ENCODE results near the gene GLIS2.

Gene GLIS2

GRCh38 chr16:4370151-4370550 is 54.3 kb downstream of the GLIS2 start:
- TF ChIP-seq GATA3 (IDR thresholded peaks at IDR 0.05; ENCODE audit: low read depth, low read length) (no peak), GATA2 (IDR thresholded peaks at IDR 0.05; ENCODE audit: low read depth, low read length) (no peak)

- no peak for TF ChIP-seq GATA3 (IDR thresholded peaks at IDR 0.05; ENCODE audit: low read depth, low read length)
- TF ChIP-seq GATA2 (IDR thresholded peaks at IDR 0.05; ENCODE audit: low read depth, low read length): no peak
Measured at GRCh38 chr16:4370570-4371356, 54.9 kb downstream of the GLIS2 start.

- TF ChIP-seq GATA2 (IDR thresholded peaks at IDR 0.05; ENCODE audit: low read depth, low read length) (no peak), GATA3 (IDR thresholded peaks at IDR 0.05; ENCODE audit: low read depth, low read length) (no peak)
Measured at GRCh38 chr16:4371357-4372000, 55.6 kb downstream of the GLIS2 start, which contains the start of gene VASN. Gene VASN, plus strand, starts transcription at chr16:4371848. Its CDS starts 9,030 bp downstream, at chr16:4380878.

- TF ChIP-seq GATA3 (IDR thresholded peaks at IDR 0.05; ENCODE audit: low read depth, low read length) (no peak), GATA2 (IDR thresholded peaks at IDR 0.05; ENCODE audit: low read depth, low read length) (no peak)
Measured at GRCh38 chr16:4372001-4372577, 56.2 kb downstream of the GLIS2 start.

GRCh38 chr16:4372578-4373355 is 56.9 kb downstream of the GLIS2 start:
- TF ChIP-seq GATA2 (IDR thresholded peaks at IDR 0.05; ENCODE audit: low read depth, low read length) (peak; percentile 57), GATA3 (IDR thresholded peaks at IDR 0.05; ENCODE audit: low read depth, low read length) (no peak)

GRCh38 chr16:4373356-4373908 is 57.6 kb downstream of the GLIS2 start:
- TF ChIP-seq GATA2 (IDR thresholded peaks at IDR 0.05; ENCODE audit: low read depth, low read length) (peak; percentile 47; the same call in 1 of the 2 replicates), GATA3 (IDR thresholded peaks at IDR 0.05; ENCODE audit: low read depth, low read length) (no peak)

- TF ChIP-seq GATA3 (IDR thresholded peaks at IDR 0.05; ENCODE audit: low read depth, low read length) (no peak), GATA2 (IDR thresholded peaks at IDR 0.05; ENCODE audit: low read depth, low read length) (no peak)
Measured at GRCh38 chr16:4373909-4374742, 58.3 kb downstream of the GLIS2 start.

GRCh38 chr16:4375717-4376116 is 59.9 kb downstream of the GLIS2 start:
- TF ChIP-seq GATA3 (IDR thresholded peaks at IDR 0.05; ENCODE audit: low read depth, low read length) (no peak), GATA2 (IDR thresholded peaks at IDR 0.05; ENCODE audit: low read depth, low read length) (no peak)

GRCh38 chr16:4376126-4376892 is 60.4 kb downstream of the GLIS2 start:
- TF ChIP-seq GATA3 (IDR thresholded peaks at IDR 0.05; ENCODE audit: low read depth, low read length) (no peak), GATA2 (IDR thresholded peaks at IDR 0.05; ENCODE audit: low read depth, low read length) (no peak)

GRCh38 chr16:4376893-4377572 is 61.2 kb downstream of the GLIS2 start:
- TF ChIP-seq GATA3 (IDR thresholded peaks at IDR 0.05; ENCODE audit: low read depth, low read length) (no peak), GATA2 (IDR thresholded peaks at IDR 0.05; ENCODE audit: low read depth, low read length) (no peak)

GRCh38 chr16:4377573-4378154 is 61.8 kb downstream of the GLIS2 start:
- TF ChIP-seq GATA3 (IDR thresholded peaks at IDR 0.05; ENCODE audit: low read depth, low read length): no peak
- TF ChIP-seq GATA2 (IDR thresholded peaks at IDR 0.05; ENCODE audit: low read depth, low read length): no peak

Measured in SH-SY5Y (cell line).